HG02943 (cell line): ENCODE results near the gene SETDB1.

ENCODE experiments used
- ATAC-seq: cut with Tn5 transposase; IDR thresholded peaks from one replicate; pipeline ENCODE4 v1.9.1; 2021; ENCODE audit warnings: mild to moderate bottlenecking, low read depth, moderate library complexity; ENCODE audit not compliant: unreplicated experiment

Gene SETDB1

DNA sequence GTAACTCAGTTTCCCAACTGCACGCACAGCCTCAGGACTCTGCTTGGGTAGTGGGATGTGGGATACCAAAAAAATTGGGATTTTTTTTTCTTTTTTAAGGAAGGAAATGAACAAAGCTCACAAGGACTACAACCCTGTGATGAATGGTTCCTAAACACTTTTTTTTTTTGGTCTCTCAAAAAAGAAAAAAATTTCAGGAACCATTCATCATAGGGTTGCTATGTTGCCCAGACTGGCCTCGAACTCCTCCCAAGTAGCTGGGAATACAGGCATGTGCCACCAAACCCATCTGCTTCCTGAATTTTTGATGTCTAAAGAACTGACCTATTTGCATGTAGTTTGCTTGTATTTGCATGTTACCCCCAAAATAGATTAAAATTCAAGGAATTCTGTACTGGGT, 73.8 kb downstream of the SETDB1 start:
- ATAC-seq = no peak

GRCh38 chr1:151000408-151000807, 74.2 kb downstream of the SETDB1 start:
- ATAC-seq = no peak

GRCh38 chr1:151001602-151002001, 75.4 kb downstream of the SETDB1 start:
- no peak for ATAC-seq

DNA sequence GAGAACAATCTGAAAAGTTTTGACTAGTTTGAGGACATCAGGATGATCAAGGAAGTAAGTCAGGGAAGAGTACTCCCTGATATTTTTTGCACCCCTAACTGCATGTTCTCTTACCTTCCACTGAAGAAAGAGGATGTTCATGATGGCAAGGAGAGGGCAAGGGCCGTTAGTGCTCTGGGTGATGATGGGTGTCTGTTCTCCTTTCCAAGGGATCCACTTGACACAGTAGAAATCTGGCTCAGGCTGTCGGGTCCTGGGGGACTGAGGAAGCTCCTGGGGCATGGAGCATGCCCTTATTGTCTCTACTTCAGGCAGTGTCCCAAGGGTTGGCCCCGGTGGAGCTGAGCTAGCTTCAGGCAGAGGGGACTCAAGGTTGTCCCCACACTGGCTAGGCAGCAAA, 75.9 kb downstream of the SETDB1 start:
- no peak for ATAC-seq

GRCh38 chr1:151002611-151003010, 76.4 kb downstream of the SETDB1 start:
- ATAC-seq = no peak

GRCh38 chr1:151003180-151003579, 77.0 kb downstream of the SETDB1 start:
- ATAC-seq = no peak

DNA sequence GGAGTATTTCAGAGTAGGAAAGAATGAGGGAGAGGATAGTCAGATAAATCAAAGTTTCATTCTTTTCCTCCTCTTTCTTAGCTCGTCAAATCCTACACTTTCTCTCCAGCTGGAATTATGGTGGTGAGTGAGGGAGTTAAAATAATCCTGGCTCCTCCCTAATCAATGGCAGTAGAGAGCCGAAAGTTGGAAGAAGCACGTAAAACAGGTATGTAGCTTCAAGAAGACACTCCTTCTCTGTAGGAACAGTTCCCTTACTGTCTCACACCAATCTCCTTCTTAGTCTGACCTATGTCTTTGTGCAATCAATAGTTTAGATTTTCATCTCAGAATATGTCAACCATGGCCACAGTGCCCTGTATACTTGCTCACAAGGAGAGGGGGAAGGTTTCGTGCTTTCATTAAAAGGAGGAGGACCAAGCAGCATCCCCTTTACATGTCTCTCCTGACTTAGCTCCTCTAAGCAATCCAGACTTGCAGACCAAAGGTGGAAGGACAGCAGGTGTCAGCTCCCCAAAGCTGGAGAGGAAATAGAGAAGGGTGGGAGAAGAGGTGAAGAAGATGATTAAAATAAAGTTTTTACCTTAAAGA, 79.7 kb downstream of the SETDB1 start:
- ATAC-seq = no peak

DNA sequence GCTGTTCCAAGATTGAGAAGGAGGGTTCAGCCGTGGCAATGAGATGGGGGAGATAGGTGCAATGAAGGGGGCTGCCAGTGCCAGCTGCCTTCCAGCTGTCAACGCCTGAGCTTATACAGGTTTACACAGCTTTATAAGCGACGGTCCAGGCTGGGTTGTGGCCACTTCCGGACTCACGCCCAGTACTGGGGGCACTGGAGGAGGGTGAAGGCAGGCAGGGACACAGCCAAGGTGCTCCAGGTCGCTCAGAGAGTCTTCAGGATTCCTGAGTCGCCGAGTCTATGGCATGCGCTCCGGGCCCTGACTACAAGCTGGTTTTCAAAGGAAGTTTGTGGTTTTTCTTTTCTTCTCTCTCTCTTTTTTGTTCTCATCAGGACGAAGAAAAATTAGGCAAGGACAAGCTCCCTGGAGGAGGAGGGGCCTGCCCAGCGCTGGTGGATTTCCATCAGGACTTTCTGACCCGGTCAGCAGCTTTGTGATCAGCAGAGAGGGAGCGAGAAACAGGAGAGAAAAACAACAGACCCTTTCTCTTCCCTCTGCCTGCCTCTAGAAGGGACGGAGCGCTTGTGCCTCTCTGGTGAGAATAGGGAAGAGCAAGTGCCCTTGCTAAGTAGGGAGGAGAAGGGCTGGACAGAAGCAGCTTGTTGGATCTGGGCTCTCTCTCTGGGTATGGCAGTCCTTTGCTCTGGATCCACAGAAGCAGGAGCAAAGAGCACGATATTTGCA, 80.3 kb downstream of the SETDB1 start, which contains the start of gene MINDY1:
TSS of gene MINDY1 (minus strand) at position 576 of the 726 bp plus-strand sequence. CDS start 4,285 bp downstream, outside the sequence.
- ATAC-seq = no peak

DNA sequence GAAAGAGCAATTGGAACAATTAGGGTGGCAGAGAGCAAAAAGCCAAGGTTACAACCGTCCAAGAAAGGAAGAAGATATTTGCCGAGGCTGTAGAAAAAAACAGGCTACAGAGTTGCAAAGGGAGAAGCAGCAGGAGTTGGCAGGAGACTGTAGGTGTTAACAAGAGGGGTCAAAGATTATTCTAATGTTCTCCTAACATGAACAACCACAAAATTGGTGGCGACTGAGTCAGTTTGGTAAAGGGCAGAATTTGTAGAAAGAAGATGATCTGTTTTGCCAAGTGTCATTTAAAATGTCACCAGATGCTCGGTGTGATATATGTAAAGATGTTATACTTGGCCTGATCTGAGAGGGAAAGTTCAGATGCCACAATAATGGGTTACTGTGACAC, 81.7 kb downstream of the SETDB1 start:
- no peak for ATAC-seq

DNA sequence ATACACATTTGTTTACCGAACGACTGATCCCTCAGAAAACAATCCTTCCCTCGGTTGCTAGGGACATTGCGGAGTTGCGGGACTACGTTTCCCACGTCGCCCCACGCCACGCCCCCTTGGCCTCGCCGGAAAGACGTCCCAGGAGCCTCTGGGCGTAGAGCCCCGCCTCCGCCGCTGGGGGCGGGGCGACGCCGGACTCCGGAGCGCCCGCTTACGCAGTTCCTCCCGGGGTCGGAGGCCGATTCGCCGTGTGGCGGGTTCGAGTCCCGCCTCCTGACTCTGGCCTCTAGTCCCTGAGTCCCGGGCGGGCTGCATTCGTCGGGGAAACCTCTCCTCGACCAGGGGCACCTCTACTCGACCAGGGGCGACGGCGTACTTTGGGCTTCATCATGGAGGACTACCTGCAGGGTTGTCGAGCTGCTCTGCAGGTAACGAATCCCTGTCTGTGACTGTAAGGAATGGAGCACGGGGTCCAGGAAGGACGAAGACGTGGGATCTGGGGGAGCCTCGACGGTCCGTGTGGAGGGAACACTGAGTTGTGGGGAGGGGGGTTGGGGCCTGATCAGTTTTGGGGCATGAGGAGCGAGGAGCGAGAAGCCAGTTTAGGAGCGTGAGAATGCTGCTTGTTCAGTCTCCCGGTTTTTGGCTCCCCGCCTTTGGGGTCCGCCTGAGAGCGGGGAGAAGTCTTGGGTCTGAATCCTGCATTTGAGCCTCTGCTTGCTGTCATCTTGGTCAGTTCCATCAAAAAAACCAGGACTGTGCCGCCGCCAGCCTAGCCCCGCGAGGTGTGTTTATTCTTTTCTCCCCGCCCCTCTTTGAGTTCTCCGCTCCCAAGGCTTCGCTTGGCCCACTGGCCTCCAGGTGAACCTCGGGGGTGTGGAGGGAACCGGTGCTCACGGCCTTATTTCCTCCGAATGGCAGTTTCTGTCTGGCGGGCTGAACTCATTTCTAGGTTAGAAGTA, 82.4 kb downstream of the SETDB1 start, which contains the start of gene PRUNE1:
TSS of gene PRUNE1 (plus strand) at position 206 of the 962 bp plus-strand sequence. CDS start at position 390, 184 bp downstream.
- no peak for ATAC-seq

DNA sequence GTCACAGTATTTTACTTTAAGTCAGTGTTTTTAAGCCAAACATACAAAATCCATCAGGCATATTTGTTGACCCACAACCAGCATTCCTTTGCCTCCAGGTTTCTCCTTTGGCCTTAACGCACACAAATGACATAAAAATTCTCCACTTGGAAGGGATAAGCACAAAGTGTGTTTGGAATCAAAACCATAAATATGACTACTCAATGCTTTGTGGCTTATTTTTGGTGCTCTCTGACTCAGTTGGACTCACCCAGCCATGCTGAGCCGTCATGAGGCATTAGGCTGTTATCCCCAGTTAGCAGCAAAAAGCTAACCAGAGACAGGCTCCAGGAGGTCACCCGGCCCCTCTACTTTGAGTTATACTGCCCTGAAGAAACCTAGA, 83.0 kb downstream of the SETDB1 start:
- ATAC-seq = no peak

GRCh38 chr1:151009674-151010345, 83.6 kb downstream of the SETDB1 start:
- ATAC-seq = no peak

DNA sequence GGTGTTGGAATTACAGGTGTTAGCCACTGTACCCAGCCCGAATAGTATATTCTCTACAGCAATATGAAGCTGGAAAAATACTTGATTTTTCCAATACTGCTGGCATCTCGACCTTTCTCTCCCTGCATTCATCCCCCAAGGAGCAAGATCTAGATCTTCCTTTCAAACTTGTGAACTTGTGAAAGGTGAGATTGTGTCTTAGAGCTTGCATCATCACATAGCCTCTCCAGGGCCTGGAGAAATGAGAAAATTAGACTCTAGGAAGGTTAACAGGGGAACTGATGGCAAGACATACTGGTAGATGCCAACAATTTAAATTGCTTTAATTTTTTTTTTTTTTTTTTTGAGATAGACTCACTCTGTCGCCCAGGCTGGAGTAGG, 84.2 kb downstream of the SETDB1 start:
- ATAC-seq = no peak

- ATAC-seq = no peak
These were observed 85.1 kb downstream of the SETDB1 start for GRCh38 chr1:151011154-151011850.

- ATAC-seq = no peak
These were observed 86.7 kb downstream of the SETDB1 start for GRCh38 chr1:151012684-151013471.

- ATAC-seq = no peak
These were observed 87.4 kb downstream of the SETDB1 start for GRCh38 chr1:151013518-151013917.
